Dedifferentiated amniotic fluid mesenchymal stem cell (primary cell): ENCODE data around the gene NTM.

Experiments
- DNase-seq: peaks from one replicate; pipeline ENCODE4 v3.0.0-alpha.2; 2016; ENCODE audit errors: extremely low spot score

The NTM gene

DNA sequence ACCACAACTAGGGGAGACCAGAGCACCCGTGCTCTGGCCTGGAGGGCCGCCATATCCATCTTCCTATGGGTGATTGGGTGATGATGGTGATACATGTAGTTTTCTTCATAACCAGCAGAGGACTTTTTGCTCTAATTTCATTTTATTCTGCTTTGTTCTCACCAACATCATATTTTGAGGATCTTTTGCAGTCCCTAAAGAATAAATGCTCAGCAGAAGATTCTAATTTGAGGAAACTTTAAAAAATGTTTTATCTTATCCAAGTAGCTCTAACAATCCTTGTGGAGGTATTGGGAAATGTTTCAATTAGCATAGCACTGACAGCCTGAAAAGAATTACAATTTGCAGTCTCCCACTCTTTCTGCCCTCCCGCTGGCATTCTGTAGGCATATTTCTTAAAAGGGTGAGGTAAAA is 544.0 kb downstream of the NTM start:
- peak; percentile 33 for DNase-seq

DNA sequence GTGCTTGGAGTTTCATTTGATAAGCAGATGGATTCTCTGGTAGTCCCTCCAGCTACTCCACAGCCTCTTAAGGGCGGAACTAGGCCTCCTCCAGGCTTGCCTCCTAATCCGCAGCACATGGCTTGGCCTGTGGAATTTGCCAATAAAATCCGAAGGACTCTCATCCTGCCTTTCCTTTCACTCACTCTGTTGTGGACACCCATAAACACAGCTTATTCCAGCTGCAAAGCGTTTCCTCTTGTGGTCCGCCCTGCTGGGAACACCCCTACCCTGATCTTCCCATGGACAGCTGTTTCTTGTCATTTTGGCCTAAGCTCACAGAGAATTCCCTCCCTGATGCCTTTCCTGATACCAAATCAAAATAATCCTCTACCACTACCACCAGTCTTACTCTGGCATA is 546.2 kb downstream of the NTM start:
- DNase-seq, result no peak

DNA sequence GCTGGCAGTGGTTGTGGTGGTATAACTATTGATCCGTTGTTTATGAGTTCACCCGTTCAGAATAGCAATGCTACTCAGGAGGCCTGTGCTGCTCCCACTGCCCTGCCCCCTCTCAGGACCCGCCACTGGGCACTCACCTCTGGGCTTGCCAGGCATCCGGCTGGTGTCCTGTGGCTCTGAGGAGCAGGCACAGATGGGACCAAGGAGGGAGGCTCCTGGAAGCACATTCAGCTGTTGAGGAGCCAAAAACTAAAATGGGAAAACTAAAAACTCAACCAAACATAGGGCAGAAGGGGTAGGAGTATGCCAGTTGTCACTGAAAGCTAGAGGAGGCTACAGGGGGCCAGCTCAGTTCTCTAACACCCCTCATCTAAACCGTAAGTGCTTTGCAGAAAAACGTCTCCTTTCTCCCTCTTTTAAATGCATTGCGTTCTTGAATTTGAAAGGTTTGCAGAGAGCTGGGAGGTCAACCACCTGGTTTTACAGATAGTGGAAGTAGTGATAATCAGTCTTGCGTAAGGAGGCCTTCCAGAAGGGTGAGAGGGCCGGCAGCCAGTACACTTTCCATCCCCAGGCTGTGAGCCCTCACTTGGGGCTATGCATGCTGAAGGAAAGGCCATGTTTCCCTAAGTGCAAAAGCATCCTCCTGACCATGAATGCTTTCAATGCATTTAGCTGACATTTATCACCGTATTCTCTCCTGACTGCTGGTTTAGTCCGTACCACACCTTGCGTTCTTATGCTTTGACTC is 547.4 kb downstream of the NTM start:
- DNase-seq, result no peak

DNA sequence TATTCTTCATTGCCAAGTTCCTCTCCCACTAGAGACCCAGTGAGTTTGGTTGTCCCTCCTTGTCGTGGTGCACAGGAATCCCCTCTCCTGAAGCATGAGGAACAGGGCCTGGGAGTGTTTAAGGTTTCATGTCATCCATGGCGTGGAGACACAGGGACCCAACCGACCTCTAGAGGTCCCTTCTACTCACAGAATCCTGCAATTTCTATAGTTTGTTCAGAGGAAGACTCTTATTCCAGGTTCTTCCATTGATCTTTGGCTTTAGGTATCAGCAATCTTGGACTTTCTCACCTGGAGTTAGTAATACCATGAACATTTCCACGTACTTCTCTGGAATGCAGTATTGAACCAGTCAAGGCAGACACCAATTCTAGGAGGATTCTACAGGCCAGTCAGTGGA is 548.2 kb downstream of the NTM start:
- DNase-seq, result no peak

DNA sequence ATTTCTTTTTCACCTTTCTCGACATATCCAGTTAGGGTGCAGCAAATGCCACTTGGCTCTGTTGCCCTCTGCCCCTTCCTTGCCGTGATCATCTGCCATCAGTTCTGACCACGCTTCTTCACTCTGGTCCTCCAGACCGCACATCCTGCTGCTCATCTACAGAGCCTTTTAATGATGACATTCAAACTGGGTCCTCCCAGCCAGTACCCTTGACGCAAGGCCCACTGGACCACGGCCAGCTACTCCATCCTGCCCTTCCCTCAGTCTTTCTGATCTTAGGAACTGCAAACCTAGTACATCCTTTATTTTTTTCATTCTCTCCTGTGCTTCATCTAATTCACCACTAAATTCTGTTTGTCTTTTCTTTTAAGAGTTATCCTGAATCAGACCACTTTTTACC is 551.8 kb downstream of the NTM start:
- DNase-seq, result no peak

DNA sequence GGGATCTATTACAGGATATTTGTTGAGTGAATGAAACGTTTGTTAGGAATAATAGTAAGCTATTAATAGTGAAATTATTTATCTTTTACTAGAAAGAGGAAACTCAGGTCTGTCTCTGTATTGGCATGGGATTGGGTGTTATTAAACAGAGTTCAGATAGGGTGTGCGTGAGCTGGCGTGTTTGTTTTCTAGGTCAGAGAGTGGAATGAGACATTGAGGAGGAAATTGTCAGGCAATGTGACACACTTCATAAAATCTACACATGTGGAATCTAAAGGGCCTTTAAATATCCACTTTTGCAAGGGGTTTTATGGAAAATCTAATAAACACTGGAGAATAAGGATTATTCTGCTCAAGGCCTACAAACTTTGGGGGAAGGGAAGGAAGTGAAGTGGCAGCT is 552.9 kb downstream of the NTM start:
- DNase-seq, result no peak

DNA sequence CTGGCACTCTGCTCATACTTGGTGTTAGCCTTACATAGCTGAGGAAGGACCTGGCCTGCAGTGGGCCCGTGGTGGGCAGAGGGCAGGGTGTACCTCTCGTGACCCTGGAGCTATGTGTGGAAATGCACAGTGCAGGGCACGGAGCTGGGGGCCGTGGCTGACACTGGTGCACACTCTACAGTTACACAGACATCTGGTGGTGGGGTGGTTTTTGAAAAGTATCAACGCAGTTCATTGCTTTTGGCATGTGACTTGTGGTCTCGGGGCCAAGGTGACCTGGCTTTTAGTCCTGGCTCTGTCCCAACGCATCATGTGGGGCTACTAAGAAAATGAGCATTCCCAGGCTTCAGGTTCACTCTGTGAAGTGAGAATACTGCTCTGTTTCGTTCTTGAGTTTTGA is 553.6 kb downstream of the NTM start:
- DNase-seq, result no peak

DNA sequence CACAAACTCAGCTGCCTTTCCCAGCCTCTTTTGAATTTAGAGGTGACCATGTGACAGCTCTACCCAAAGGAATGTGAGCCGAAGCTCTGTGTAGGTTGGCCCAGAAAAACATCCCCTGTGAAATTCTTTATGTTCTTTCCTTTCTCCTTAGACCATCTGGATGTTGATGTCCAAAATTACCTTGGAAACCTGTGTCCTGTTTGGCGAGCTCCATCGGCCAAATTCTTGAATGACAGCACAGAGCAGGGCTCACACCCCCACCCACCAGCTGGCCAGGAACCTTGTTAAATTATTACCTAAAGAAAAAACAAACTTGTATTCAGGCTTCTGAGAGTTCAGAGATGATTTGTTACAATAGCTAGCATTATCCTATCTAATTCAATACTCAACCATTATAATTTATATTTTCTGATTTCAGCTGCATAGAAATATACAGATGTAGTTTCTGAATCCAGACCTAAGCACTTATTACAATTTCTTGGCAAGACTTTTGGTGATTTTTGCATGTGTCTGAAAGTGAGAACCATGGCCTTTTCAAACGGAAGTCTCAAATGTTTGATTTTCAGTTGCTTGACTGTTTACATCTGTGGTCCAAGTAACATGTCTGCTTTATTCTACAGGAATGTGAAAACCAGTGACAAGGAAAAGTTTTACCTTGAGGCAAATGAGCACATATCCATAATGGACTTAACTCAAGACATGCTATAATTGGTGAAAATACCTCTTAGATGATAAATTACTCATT is 554.2 kb downstream of the NTM start:
- peak; percentile 33 for DNase-seq

DNA sequence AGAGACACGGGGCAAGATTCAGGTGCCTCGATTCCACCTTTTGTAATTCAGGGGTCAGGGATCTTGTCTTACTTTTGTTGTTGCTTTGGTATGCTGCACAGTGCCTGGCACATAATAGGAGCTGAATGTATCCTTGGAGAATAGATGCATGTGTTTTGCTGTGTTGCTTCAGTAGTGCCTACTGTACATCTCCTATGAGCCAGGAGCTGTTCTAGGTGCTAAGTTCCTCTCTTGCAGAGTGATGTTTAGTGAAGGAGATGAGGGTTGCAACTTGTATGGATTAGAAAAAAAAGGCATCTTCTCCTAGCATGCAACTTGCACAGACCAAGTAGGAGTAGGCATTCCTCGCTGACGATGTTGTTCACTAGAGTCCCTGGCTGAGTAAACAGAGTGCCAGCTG is 555.4 kb downstream of the NTM start:
- DNase-seq, result no peak

DNA sequence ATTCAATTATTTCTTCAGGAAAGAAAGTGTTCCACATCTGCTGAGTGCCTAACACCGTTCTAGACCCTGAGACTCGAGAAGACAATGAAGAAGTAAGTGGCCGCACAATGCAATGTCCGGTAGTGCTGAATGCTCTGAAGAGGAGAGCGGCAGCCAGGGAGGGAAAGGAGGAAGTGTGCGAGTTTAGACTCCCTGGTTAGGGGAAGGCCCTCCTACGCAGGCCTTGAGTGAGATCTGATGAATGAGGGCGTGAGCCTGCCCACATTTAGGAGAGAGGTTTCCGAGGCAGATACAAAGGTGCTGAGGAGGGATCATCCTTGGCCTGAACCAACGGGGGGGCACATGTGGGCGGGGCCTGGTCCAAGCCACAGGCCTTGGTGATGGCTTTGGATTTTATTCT is 558.6 kb downstream of the NTM start:
- no peak for DNase-seq

DNA sequence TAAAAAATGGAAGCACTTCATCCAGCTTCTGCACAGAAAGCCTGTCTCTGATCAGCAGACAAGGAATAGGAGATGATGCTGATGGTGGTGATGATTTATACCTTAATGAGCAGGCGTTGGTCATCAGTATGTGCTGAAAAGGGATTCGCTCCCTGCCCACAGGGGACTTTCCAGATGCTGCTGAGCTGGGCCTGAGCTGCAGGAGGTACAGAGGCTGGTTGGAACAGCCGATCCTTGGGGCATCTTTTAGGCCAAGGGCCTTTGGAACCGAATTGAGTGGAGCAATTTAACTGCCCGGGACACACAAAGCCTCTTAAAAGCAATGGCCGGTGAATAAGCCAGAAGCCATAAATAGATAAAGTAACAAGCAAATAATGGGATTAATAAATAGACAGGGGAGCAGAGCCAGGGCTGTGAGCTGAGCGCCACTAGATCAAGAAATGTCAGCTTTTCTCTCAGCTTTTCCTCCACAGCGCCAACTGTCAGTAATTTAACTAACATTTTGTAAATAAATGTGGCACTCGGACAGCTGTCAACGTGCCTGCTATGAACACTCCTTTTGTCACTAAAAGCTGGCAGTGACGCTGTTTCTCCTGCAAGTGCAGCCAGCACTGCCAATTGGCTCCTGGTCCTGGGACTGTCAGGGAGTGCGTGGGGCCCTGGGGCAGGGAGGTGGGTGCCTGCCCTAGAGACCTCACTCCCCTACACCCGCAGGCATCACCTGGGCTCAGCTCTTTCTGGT is 562.3 kb downstream of the NTM start:
- no peak for DNase-seq

DNA sequence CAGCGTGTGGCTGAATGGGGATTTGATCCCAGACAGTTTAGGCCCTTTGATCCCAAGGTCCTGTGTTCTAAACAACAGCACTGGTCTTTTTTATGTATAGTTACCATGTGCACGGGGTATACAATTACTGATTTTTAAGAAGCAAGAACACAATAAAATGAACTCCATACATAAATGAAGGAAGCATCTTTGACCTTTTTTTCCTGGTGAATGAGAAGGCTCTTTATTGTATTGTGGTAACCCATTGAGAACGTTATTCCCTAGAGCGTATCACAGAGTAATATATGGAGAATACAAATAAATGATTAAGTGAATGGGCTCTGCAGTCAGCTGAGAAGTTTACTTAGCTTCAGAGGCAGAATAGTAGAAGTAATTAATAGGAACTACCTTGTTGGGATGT is 563.6 kb downstream of the NTM start:
- DNase-seq, result no peak

DNA sequence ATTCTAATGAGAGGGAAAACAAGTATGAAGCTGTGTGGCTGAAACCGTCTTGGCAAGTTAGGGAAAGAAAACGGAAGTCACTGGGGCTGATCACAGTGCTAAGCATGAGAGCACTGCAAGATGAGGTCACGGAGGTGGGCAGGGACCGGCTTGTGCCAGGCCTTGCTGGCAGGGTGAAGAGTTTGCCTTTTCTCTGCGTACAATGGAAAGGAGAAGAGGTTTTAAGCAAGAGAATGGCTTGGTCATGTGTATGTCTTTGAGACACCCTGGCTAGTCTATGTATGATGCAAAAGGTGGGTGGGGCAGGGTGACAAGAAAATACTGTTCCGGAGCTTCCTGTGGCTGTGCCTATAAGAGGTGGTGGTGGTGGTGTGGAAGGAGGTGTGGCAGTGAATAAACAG is 567.9 kb downstream of the NTM start:
- DNase-seq, result no peak

DNA sequence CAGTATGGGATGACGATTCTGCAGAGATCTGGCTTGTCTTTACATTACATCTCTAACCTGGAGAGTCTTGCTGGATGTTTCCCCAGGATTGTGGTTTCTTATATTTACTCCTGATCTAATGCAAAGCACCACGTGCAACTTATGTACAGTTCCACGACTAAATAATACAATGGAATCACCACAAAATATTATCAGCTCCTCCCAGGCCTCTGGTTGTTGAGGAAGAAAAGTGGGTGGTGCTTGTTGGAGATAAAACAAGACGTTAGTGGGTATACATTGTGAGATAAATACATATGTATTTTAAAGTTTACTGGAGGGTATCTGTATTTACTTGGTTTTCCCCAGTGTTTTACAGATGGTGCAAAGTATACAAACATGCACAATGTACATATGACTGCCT is 569.7 kb downstream of the NTM start:
- no peak for DNase-seq

DNA sequence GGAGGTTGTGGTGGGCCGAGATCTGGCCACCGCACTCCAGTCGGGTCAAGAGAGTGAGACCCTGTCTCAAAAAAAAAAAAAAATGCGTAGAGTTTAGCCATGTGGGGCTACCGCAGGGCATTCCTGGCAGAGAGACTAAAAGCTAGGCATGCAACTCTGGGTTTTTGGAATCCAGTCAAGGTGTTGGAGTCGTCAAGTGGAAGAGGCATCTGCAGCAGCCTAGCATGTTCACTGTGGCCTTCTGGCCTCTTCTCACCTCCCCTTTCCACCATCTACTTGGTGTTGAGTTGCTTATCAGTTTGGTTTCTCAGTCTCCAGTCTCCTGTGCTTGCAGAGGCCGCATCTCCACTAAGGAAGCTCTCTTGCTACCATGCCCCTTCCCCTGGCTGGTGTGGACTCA is 572.5 kb downstream of the NTM start:
- no peak for DNase-seq

DNA sequence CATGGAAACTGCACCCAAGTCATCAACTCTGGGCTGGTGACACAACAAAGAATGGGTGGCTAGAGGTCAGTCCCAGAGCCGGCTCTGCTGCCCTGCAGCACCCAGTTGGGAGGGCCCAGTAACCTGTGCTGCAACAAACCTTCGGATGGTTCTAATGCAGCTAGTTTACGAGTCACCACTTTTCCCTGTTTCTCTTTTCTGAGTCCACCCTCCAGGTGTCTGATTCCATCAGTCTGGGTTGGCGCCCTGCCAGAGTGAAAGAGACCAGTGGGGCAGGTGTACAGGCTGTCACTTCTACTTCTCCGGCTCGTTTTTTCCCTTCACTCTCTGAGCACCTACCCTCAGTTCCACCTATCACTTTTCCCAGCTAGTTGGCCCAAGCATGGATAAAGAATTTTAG is 572.9 kb downstream of the NTM start:
- no peak for DNase-seq

DNA sequence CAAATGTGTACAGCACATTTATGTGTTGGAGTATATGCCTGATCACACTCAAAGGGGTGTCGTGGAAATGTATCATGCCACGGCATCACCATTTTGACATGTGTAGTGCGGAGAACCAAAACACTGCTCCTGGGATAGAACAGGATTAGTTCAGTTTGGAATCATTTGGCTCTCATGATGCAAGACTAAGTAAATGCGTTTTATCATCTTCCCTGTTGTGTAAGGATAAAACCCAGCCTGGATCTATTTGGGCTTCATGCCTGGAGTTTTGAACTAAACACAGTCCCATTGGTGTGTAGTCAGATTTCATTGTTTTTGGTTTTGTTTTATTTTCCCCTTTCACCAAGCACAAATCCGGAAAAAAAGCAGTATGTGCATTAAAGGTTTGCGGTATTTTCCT is 574.3 kb downstream of the NTM start:
- peak; percentile 80 for DNase-seq

DNA sequence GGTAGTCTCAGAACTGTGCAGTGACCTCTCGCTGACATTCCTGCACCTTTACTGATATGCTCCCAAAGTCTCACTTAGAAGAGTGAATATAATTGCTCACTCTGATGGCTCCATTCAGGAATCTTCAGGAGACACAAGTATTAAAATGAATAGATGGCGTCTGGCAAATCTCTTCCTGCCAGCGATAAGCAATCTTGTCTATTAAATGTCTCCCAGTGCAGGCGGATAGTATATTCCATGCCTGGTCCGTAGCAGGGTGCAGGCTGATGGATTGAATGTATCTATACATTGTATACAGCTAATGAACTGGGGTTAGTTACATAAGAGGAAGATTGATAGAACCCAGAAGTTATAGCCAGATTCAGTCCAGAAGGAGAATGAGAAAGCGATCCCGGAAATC is 575.3 kb downstream of the NTM start:
- DNase-seq, result no peak

DNA sequence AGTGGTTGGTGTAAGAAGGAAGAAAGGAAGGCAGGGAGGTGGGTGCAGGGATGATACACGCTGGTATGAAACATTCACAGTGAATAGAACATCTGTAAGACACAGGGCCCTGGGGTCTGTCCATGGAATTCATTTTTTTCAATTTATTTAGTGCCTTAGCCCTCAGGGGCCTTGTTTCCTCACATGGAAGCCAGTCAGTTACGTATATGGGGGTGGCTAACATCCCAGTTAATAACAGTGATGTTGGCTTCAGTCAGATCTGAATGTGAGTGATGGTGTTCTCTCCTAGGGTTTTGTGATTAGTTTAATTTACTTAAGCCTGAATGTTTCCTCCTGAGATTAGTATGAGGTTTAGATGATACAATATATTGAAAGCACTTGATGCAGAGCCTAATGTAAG is 577.1 kb downstream of the NTM start:
- DNase-seq, result no peak

DNA sequence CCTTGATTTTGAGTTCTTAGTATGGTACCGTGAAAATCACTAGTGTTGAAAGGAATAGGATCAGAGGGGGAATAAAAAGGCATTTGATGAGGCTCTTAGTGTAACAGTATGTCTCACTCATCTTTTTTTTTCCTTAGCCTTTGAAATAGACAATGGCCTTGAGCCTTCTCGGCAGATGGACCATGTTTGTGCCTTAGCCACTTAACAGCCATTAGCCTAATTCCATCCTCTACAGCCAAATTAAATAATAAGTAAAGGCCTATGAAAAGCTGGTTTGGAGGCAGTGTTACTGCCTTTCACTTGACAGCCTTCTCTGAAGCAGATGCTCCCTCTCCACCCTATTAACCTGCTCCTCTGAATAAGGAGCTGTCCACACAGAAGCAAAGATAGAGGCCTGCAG is 580.7 kb downstream of the NTM start:
- DNase-seq, result no peak

DNA sequence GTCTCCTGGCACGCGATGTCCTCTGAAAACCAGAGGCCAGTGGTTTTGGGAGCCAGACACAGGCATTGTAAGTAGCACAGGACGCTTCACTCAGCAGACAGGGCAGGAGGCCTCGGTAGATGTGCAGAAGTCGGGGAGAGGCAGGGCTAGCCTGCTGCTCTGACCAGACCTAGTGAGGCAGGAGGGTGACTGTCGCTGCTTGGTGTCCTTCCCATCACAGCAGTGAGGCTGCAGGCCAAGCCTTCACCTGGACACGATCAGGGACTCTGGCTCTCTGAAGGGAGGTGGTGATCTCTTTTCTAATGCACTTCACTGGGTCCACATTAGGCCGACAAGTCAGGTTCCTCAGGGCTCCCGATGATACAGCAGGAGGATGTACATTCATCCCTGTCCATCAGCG is 583.7 kb downstream of the NTM start:
- DNase-seq, result no peak

DNA sequence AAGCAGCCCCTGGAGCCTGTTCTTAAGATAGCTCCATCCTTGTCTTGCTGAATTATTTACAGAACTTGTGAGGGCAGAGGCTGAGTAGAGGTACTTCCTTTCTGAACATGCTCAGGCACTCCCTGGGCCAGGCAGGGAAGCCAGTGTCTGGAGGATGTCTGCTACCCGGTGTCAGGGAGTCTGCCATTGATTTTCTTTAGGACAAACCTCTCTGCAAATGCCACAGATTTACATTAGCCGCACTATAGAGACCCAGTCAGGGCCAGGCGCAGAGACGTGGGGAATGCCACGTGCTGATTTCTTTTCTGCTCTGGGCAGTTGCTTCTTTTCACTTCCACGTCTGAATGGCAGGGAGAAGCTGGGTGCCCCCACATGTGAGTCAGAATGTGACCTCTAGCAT is 585.5 kb downstream of the NTM start:
- no peak for DNase-seq

DNA sequence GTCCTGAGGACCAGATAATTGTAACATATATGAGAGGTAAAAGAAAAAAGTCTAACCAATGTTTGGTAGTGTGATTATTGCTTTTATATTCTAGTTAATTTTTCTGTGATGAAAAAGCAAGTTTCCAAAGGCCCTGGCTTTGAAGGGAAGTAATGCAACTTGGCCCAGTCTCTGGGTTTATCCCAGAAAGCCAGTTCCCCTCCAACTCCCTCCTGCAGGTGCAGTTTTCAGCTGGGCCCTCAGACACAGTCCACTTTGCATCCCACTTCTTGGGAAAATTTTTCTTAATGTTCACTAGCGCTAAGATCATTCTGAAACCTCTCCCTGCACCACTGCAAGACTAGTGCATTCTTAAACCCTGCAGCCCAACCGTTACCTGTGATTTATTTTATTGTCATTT is 586.8 kb downstream of the NTM start:
- DNase-seq, result no peak
